Activated CD8-positive, alpha-beta memory T cell treated with anti-CD3 and anti-CD28 coated beads, Interleukin-2, amount 50 U/mL, for 1 hour (primary cell): ENCODE results near the gene S100A9.
"Not testable (repeated sequence)": the region's sequence is repeated elsewhere in the genome, so short reads cannot be mapped to it uniquely, and the experiment has no call there.

Experiments
- DNase-seq: peaks from one replicate; pipeline ENCODE4 v3.0.0-alpha.2; 2020; ENCODE audit errors: extremely low read depth

S100A9 gene

GRCh38 chr1:153405825-153406599 is 48.4 kb downstream of the S100A9 start:
- DNase-seq: not testable (repeated sequence)

- DNase-seq: not testable (repeated sequence)
Measured at GRCh38 chr1:153407274-153407673, 49.6 kb downstream of the S100A9 start.
